HepG2 (cell line): ENCODE data around the gene ATXN7L3. TPM values are rescaled to one million over a fixed set of nuclear protein-coding genes. Genes with fewer than 3 reads are reported as not detected.

ENCODE experiments used
- ATAD3A ChIP-seq: sonication (generic); formaldehyde crosslinking; IDR thresholded peaks from 2 replicates; pipeline ENCODE4 v1.4.0; 2020; ENCODE audit warnings: missing genetic modification reagents
- BRD4 ChIP-seq: sonication (generic); formaldehyde crosslinking; IDR thresholded peaks from 2 replicates; pipeline ENCODE4 v1.4.0; 2020; ENCODE audit warnings: missing genetic modification reagents
- CBX5 ChIP-seq: sonication (generic); formaldehyde crosslinking; IDR thresholded peaks from 2 replicates; pipeline ENCODE4 v1.4.0; 2020; ENCODE audit warnings: missing genetic modification reagents, borderline replicate concordance
- CEBPG ChIP-seq: IDR thresholded peaks from 2 replicates; pipeline ENCODE4 v1.6.1; 2016
- DRAP1 ChIP-seq: IDR thresholded peaks from 2 replicates; pipeline ENCODE4 v1.6.1; 2016; ENCODE audit warnings: missing genetic modification reagents, missing compliant biosample characterization
- EP300 ChIP-seq, 3 experiments: sonication (generic) in 1 of 3; formaldehyde crosslinking in 1 of 3; IDR thresholded peaks; 2 replicates each; pipeline versions ENCODE4 v1.5.1 to v1.6.1; 2011 to 2020; ENCODE audit warnings: low read depth in 2 of 3, low read length in 2 of 3, borderline replicate concordance in 1 of 3, improper control_type of control experiment in 1 of 3, mild to moderate bottlenecking in 1 of 3, missing genetic modification reagents in 1 of 3, moderate library complexity in 1 of 3
- HDAC2 ChIP-seq: sonication (generic); formaldehyde crosslinking; IDR thresholded peaks from 2 replicates; pipeline ENCODE4 v1.4.0; 2020; ENCODE audit warnings: missing genetic modification reagents
- JUN ChIP-seq: sonication (generic); formaldehyde crosslinking; IDR thresholded peaks from 2 replicates; pipeline ENCODE4 v1.4.0; 2020; ENCODE audit warnings: mild to moderate bottlenecking, missing genetic modification reagents
- JUND ChIP-seq: sonication (generic); formaldehyde crosslinking; IDR thresholded peaks from 2 replicates; pipeline ENCODE4 v1.8.0; 2022; ENCODE audit warnings: mild to moderate bottlenecking, missing genetic modification reagents
- MYNN ChIP-seq: sonication (generic); formaldehyde crosslinking; IDR thresholded peaks from 2 replicates; pipeline ENCODE4 v1.4.0; 2020; ENCODE audit warnings: mild to moderate bottlenecking, low read depth, missing genetic modification reagents
- PAWR ChIP-seq: sonication (generic); formaldehyde crosslinking; IDR thresholded peaks from 2 replicates; pipeline ENCODE4 v1.4.0; 2020; ENCODE audit warnings: missing genetic modification reagents, mild to moderate bottlenecking, borderline replicate concordance
- PBX2 ChIP-seq: IDR thresholded peaks from 2 replicates; pipeline ENCODE4 v1.6.1; 2016; ENCODE audit warnings: control low read depth
- PHF21A ChIP-seq: sonication (generic); formaldehyde crosslinking; IDR thresholded peaks from 2 replicates; pipeline ENCODE4 v1.5.0; 2020; ENCODE audit warnings: mild to moderate bottlenecking, missing genetic modification reagents
- POLR2AphosphoS5 ChIP-seq: IDR thresholded peaks from 2 replicates; pipeline ENCODE4 v1.6.1; 2012; ENCODE audit warnings: low read depth, low read length
- PTBP1 ChIP-seq: fragments of 200-400 bp; formaldehyde crosslinking; IDR thresholded peaks from 2 replicates; pipeline ENCODE4 v1.6.1; 2018; ENCODE audit warnings: low read length, low read depth; ENCODE audit not compliant: poor library complexity, severe bottlenecking
- RFXANK ChIP-seq: IDR thresholded peaks from 2 replicates; pipeline ENCODE4 v1.6.1; 2016
- SAP130 ChIP-seq: IDR thresholded peaks from 2 replicates; pipeline ENCODE4 v1.6.1; 2016; ENCODE audit warnings: low read depth
- SSRP1 ChIP-seq: IDR thresholded peaks from 2 replicates; pipeline ENCODE4 v1.6.1; 2016; ENCODE audit warnings: control low read depth
- TOPORS ChIP-seq: sonication (generic); formaldehyde crosslinking; IDR thresholded peaks from 2 replicates; pipeline ENCODE4 v1.8.0; 2023; ENCODE audit warnings: mild to moderate bottlenecking, missing genetic modification reagents
- U2AF2 ChIP-seq: fragments of 200-400 bp; formaldehyde crosslinking; IDR thresholded peaks from 2 replicates; pipeline ENCODE4 v1.6.1; 2017; ENCODE audit warnings: low read depth, mild to moderate bottlenecking, low read length
- YEATS4 ChIP-seq: sonication (generic); formaldehyde crosslinking; IDR thresholded peaks from 2 replicates; pipeline ENCODE4 v1.4.0; 2020; ENCODE audit warnings: missing genetic modification reagents, borderline replicate concordance
- ZBTB7A ChIP-seq: sonication (generic); formaldehyde crosslinking; IDR thresholded peaks from 2 replicates; pipeline ENCODE4 v1.8.0; 2022; ENCODE audit warnings: mild to moderate bottlenecking, missing genetic modification reagents
- ZMYM2 ChIP-seq: sonication (generic); formaldehyde crosslinking; IDR thresholded peaks from 2 replicates; pipeline ENCODE4 v1.8.0; 2022; ENCODE audit warnings: mild to moderate bottlenecking, missing genetic modification reagents
- ZNF225 ChIP-seq: sonication (generic); formaldehyde crosslinking; IDR thresholded peaks from 2 replicates; pipeline ENCODE4 v1.4.0; 2020; ENCODE audit warnings: mild to moderate bottlenecking, missing genetic modification reagents
- ZNF563 ChIP-seq: sonication (generic); formaldehyde crosslinking; IDR thresholded peaks from 2 replicates; pipeline ENCODE4 v1.8.0; 2022; ENCODE audit warnings: mild to moderate bottlenecking, moderate library complexity, missing genetic modification reagents
- ZNF770 ChIP-seq: sonication (generic); formaldehyde crosslinking; IDR thresholded peaks from 2 replicates; pipeline ENCODE4 v1.5.0; 2020; ENCODE audit warnings: mild to moderate bottlenecking, missing genetic modification reagents
- ZSCAN25 ChIP-seq: sonication (generic); formaldehyde crosslinking; IDR thresholded peaks from 2 replicates; pipeline ENCODE4 v1.8.0; 2022; ENCODE audit warnings: mild to moderate bottlenecking, missing genetic modification reagents
- ZSCAN30 ChIP-seq: sonication (generic); formaldehyde crosslinking; IDR thresholded peaks from 2 replicates; pipeline ENCODE4 v1.5.0; 2020; ENCODE audit warnings: mild to moderate bottlenecking, missing genetic modification reagents
- polyA plus RNA-seq, 8 experiments: library from polyadenylated mRNA; depleted of rRNA in 3 of 8; stranded (reverse) in 7 of 8; unstranded in 1 of 8; fragments of >200 nt; fragmentation: Illumina TruSeq in 4 of 8; extraction: Trizol in 4 of 8; gene quantifications; 2 replicates each; pipeline versions ENCODE4 v1.2.1 to v1.2.3, GENCODE V29; 2011 to 2016; ENCODE audit warnings: low read depth in 4 of 8, missing spikeins in 1 of 8, mixed read lengths in 1 of 8; ENCODE audit not compliant: insufficient read depth in 1 of 8
- total RNA-seq, 5 experiments: library from RNA; depleted of rRNA; stranded (reverse); fragments of >200 nt; fragmentation: Illumina TruSeq; extraction: Trizol; gene quantifications; 2 replicates each; pipeline ENCODE4 v1.2.3, GENCODE V29; 2016; ENCODE audit warnings: low read depth in 1 of 5
- TF ChIP-seq, protein P1 (sequence below): sonication (generic); formaldehyde crosslinking; IDR thresholded peaks from 2 replicates; pipeline ENCODE4 v1.4.0; 2020; ENCODE audit warnings: missing genetic modification reagents

The ATXN7L3 gene
- total and polyA plus RNA-seq, 2 of the 13 experiments (the other 11 are each of a cell fraction or from before 2014, with no cell fraction given), result 44.5 to 59.1 TPM

DNA sequence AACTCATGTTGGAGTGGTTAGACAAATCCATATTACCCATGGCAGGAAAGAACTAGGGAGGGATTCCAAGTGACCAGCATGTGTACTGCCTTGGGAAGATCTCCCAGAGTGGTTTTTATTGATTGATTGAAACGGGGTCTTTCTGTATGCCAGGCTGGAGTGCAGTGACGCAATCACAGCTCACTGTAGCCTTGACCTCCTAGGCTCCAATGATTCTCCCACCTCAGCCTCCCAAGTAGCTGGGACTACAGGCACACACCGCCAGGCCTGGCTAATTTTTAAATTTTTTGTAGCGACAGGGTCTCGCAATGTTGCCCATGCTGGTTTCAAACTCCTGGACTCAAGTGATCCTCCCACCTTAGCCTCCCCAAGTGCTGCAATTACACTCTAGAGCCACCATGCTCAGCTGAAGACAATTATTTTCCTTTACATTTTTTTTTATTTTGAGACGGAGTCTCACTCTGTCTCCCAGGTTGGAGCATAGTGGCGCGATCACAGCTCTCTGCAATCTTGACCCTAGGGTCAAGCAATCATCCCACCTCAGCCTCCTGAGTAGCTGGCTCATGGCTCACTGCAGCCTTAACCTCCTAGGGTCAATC, 15.4 kb downstream of the ATXN7L3 start (continued):
- TF ChIP-seq U2AF2 (no peak), CEBPG (CRISPR knock-in tag) (peak; percentile 90), TOPORS (CRISPR knock-in tag) (no peak), ZNF225 (CRISPR knock-in tag) (no peak), CBX5 (CRISPR knock-in tag) (no peak), EP300 (IDR thresholded peaks at IDR 0.05; ENCODE audit: low read depth in 2 of 2, low read length in 2 of 2) (peak in 1 of 2 experiments; percentile 22; a peak in 1 of 4 replicates), EP300 (CRISPR knock-in tag; IDR thresholded peaks at IDR 0.05; ENCODE audit: borderline replicate concordance) (no peak), ZNF563 (CRISPR knock-in tag) (no peak), MYNN (no peak), PTBP1 (no peak), BRD4 (no peak), PAWR (CRISPR knock-in tag) (no peak), SAP130 (no peak), ZNF770 (CRISPR knock-in tag) (peak; percentile 88), ZMYM2 (CRISPR knock-in tag) (no peak), PHF21A (peak; percentile 39; the same call in 1 of the 2 replicates), RFXANK (no peak), DRAP1 (CRISPR knock-in tag) (no peak), SSRP1 (CRISPR knock-in tag) (no peak), YEATS4 (CRISPR knock-in tag) (no peak), PBX2 (CRISPR knock-in tag) (no peak), JUND (CRISPR knock-in tag) (no peak), ZBTB7A (no peak; the same call in 1 of the 2 replicates), ATAD3A (no peak), POLR2AphosphoS5 (no peak), JUN (CRISPR knock-in tag) (no peak), ZSCAN25 (CRISPR knock-in tag) (no peak), HDAC2 (CRISPR knock-in tag) (peak; percentile 31; the same call in 1 of the 2 replicates), ZSCAN30 (no peak)
- TF ChIP-seq, protein P1, sequence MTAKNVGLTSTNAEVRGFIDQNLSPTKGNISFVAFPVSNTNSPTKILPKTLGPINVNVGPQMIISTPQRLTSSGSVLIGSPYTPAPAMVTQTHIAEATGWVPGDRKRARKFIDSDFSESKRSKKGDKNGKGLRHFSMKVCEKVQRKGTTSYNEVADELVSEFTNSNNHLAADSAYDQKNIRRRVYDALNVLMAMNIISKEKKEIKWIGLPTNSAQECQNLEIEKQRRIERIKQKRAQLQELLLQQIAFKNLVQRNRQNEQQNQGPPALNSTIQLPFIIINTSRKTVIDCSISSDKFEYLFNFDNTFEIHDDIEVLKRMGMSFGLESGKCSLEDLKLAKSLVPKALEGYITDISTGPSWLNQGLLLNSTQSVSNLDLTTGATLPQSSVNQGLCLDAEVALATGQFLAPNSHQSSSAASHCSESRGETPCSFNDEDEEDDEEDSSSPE (CRISPR knock-in tag), result no peak
